ENCODE measurements around the gene APBB2.

APBB2 gene

GRCh38 chr4:41202820-41203568, 11.3 kb downstream of the APBB2 start:
- Histone ChIP-seq H3K4me1 (ENCODE audit: control insufficient read depth, low read depth, low read length) (peaks cover 6% of the 10 kb centered on the region), H3K36me3 (ENCODE audit: control insufficient read depth, low read depth, low read length) (no peaks in the 10 kb centered on the region), H3K27ac (ENCODE audit: low read length) (no peak overlapping the region), H3K9ac (ENCODE audit: low read length) (no peak overlapping the region), H3K4me3 (ENCODE audit: low read length) (no peak overlapping the region), H3K27me3 (ENCODE audit: control insufficient read depth, insufficient read depth, low read length) (no peaks in the 10 kb centered on the region), H3K9me3 (ENCODE audit: control insufficient read depth, low read depth, low read length) (no peaks in the 10 kb centered on the region)

- no peak overlapping the region for H3K9ac ChIP-seq (ENCODE audit: low read length)
- no peaks in the 10 kb centered on the region for H3K9me3 ChIP-seq (ENCODE audit: control insufficient read depth, low read depth, low read length)
- no peaks in the 10 kb centered on the region for H3K36me3 ChIP-seq (ENCODE audit: control insufficient read depth, low read depth, low read length)
- H3K27ac ChIP-seq (ENCODE audit: low read length): no peak overlapping the region
- H3K4me1 ChIP-seq (ENCODE audit: control insufficient read depth, low read depth, low read length): peaks cover 6% of the 10 kb centered on the region
- H3K4me3 ChIP-seq (ENCODE audit: low read length): no peak overlapping the region
- no peaks in the 10 kb centered on the region for H3K27me3 ChIP-seq (ENCODE audit: control insufficient read depth, insufficient read depth, low read length)
These were observed 12.0 kb downstream of the APBB2 start for GRCh38 chr4:41202356-41202755.

- Histone ChIP-seq H3K4me3 (ENCODE audit: low read length) (no peak overlapping the region), H3K36me3 (ENCODE audit: control insufficient read depth, low read depth, low read length) (no peaks in the 10 kb centered on the region), H3K27ac (ENCODE audit: low read length) (no peak overlapping the region), H3K27me3 (ENCODE audit: control insufficient read depth, insufficient read depth, low read length) (no peaks in the 10 kb centered on the region), H3K9ac (ENCODE audit: low read length) (no peak overlapping the region), H3K9me3 (ENCODE audit: control insufficient read depth, low read depth, low read length) (no peaks in the 10 kb centered on the region), H3K4me1 (ENCODE audit: control insufficient read depth, low read depth, low read length) (peaks cover 6% of the 10 kb centered on the region)
These were observed 13.8 kb downstream of the APBB2 start for GRCh38 chr4:41200486-41201017.

DNA sequence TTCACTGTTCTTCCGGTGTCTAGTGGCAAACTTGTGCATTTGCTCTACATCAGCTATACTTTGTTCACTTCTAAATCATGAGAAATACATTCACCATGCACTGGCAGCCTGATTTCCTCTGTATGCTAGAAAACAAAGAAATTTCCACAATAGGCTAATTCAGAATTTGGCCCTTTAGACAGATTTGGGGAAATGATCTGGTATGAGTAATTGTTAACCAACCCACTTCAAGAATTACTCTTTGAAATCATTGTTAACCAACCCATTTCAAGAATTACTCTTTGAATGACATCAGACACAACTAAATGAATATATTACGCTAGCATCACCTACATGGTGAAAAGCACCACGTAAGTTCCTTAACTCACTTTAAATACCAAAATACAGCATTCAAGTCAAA, 14.6 kb downstream of the APBB2 start:
- Histone ChIP-seq H3K4me1 (ENCODE audit: control insufficient read depth, low read depth, low read length) (peaks cover 6% of the 10 kb centered on the region), H3K4me3 (ENCODE audit: low read length) (no peak overlapping the region), H3K27me3 (ENCODE audit: control insufficient read depth, insufficient read depth, low read length) (no peaks in the 10 kb centered on the region), H3K36me3 (ENCODE audit: control insufficient read depth, low read depth, low read length) (no peaks in the 10 kb centered on the region), H3K9me3 (ENCODE audit: control insufficient read depth, low read depth, low read length) (no peaks in the 10 kb centered on the region), H3K9ac (ENCODE audit: low read length) (no peak overlapping the region), H3K27ac (ENCODE audit: low read length) (no peak overlapping the region)

- Histone ChIP-seq H3K9me3 (ENCODE audit: control insufficient read depth, low read depth, low read length) (no peaks in the 10 kb centered on the region), H3K27ac (ENCODE audit: low read length) (no peak overlapping the region), H3K4me3 (ENCODE audit: low read length) (no peak overlapping the region), H3K9ac (ENCODE audit: low read length) (no peak overlapping the region), H3K4me1 (ENCODE audit: control insufficient read depth, low read depth, low read length) (no peaks in the 10 kb centered on the region), H3K36me3 (ENCODE audit: control insufficient read depth, low read depth, low read length) (no peaks in the 10 kb centered on the region), H3K27me3 (ENCODE audit: control insufficient read depth, insufficient read depth, low read length) (no peaks in the 10 kb centered on the region)
These were observed 16.3 kb downstream of the APBB2 start for GRCh38 chr4:41197996-41198395.

- no peaks in the 10 kb centered on the region for H3K9me3 ChIP-seq (ENCODE audit: control insufficient read depth, low read depth, low read length)
- no peaks in the 10 kb centered on the region for H3K36me3 ChIP-seq (ENCODE audit: control insufficient read depth, low read depth, low read length)
- no peak overlapping the region for H3K4me3 ChIP-seq (ENCODE audit: low read length)
- H3K4me1 ChIP-seq (ENCODE audit: control insufficient read depth, low read depth, low read length): no peaks in the 10 kb centered on the region
- H3K27ac ChIP-seq (ENCODE audit: low read length): no peak overlapping the region
- no peaks in the 10 kb centered on the region for H3K27me3 ChIP-seq (ENCODE audit: control insufficient read depth, insufficient read depth, low read length)
- no peak overlapping the region for H3K9ac ChIP-seq (ENCODE audit: low read length)
These were observed 16.8 kb downstream of the APBB2 start for GRCh38 chr4:41197495-41197894.

DNA sequence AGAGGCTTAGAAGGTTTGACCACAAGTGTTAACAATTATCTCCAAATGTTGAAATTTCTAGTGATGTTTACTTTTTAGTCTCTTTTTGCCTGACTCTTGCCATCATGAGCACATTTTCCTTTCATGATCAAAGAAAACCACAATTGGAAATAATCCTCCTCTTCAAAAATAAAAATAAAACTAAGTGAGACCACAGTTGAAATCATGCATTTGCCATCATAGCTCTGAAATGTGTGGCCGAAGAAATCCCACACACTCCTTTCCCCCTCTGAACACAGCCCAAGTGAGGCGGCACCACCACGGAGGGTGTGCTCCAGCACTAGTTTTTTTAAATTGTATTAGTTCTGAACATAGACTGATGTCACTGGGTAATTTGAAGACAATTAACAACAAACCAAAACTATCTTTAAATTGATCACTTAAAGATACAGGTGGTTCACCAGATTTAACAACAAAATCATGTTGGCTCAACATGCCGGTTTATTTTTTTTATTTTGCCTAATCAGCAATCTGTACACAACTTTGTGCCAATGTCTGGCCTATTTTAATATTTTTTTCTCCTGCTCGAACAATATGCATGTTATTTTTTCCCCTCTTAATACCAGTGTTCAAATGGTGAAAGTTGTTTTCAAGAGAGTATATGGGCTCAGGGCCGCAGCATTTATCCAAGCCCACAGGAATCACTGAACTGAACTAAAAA, 17.6 kb downstream of the APBB2 start:
- Histone ChIP-seq H3K4me3 (ENCODE audit: low read length) (no peak overlapping the region), H3K4me1 (ENCODE audit: control insufficient read depth, low read depth, low read length) (no peaks in the 10 kb centered on the region), H3K9ac (ENCODE audit: low read length) (no peak overlapping the region), H3K9me3 (ENCODE audit: control insufficient read depth, low read depth, low read length) (no peaks in the 10 kb centered on the region), H3K27me3 (ENCODE audit: control insufficient read depth, insufficient read depth, low read length) (no peaks in the 10 kb centered on the region), H3K36me3 (ENCODE audit: control insufficient read depth, low read depth, low read length) (no peaks in the 10 kb centered on the region), H3K27ac (ENCODE audit: low read length) (no peak overlapping the region)

GRCh38 chr4:41192136-41192535, 22.2 kb downstream of the APBB2 start:
- no peaks in the 10 kb centered on the region for H3K27me3 ChIP-seq (ENCODE audit: control insufficient read depth, insufficient read depth, low read length)
- no peaks in the 10 kb centered on the region for H3K9me3 ChIP-seq (ENCODE audit: control insufficient read depth, low read depth, low read length)
- no peak overlapping the region for H3K27ac ChIP-seq (ENCODE audit: low read length)
- no peak overlapping the region for H3K4me3 ChIP-seq (ENCODE audit: low read length)
- H3K4me1 ChIP-seq (ENCODE audit: control insufficient read depth, low read depth, low read length): peaks cover 11% of the 10 kb centered on the region
- H3K36me3 ChIP-seq (ENCODE audit: control insufficient read depth, low read depth, low read length): no peaks in the 10 kb centered on the region
- H3K9ac ChIP-seq (ENCODE audit: low read length): no peak overlapping the region

DNA sequence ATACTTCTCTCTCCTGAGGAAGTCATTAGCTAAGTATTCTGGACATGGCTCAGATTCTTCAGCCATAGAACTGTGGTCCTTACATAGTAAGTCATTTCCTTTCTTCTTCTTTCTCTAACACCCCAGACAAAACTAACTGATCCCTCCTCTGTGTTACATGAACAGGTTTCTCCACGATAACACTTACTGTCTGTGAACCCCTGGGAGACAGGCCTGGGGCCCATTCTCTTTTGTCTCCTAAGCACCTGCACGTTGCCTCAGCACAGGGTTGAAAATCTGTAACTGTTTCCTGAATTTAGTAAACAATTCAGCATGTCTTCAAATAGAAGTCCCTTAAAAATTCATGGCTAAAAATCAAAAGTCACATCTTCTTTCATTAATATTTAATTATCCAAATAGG, 24.7 kb downstream of the APBB2 start:
- no peak overlapping the region for H3K9ac ChIP-seq (ENCODE audit: low read length)
- no peaks in the 10 kb centered on the region for H3K27me3 ChIP-seq (ENCODE audit: control insufficient read depth, insufficient read depth, low read length)
- H3K4me1 ChIP-seq (ENCODE audit: control insufficient read depth, low read depth, low read length): peaks cover 11% of the 10 kb centered on the region
- H3K27ac ChIP-seq (ENCODE audit: low read length): no peak overlapping the region
- no peaks in the 10 kb centered on the region for H3K9me3 ChIP-seq (ENCODE audit: control insufficient read depth, low read depth, low read length)
- H3K36me3 ChIP-seq (ENCODE audit: control insufficient read depth, low read depth, low read length): no peaks in the 10 kb centered on the region
- no peak overlapping the region for H3K4me3 ChIP-seq (ENCODE audit: low read length)

DNA sequence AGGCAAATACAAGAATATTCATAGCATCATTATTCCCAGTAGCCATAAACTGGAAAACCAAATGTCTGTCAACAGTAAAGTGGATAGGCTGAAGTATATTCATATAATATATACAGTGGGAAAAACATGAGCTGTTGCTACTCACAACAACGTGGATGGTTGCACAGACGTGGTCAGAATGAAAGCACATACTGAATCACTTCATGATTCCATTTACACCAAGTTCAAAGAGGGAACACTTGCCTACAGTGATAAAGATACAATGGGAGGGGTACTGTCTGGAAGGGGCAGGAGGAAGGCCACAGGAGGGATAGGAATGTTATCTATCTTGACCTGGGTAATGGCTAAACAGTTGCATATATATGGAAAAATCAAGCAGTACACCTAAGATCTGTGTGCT, 25.3 kb downstream of the APBB2 start:
- H3K4me1 ChIP-seq (ENCODE audit: control insufficient read depth, low read depth, low read length): peaks cover 11% of the 10 kb centered on the region
- H3K36me3 ChIP-seq (ENCODE audit: control insufficient read depth, low read depth, low read length): no peaks in the 10 kb centered on the region
- no peak overlapping the region for H3K27ac ChIP-seq (ENCODE audit: low read length)

DNA sequence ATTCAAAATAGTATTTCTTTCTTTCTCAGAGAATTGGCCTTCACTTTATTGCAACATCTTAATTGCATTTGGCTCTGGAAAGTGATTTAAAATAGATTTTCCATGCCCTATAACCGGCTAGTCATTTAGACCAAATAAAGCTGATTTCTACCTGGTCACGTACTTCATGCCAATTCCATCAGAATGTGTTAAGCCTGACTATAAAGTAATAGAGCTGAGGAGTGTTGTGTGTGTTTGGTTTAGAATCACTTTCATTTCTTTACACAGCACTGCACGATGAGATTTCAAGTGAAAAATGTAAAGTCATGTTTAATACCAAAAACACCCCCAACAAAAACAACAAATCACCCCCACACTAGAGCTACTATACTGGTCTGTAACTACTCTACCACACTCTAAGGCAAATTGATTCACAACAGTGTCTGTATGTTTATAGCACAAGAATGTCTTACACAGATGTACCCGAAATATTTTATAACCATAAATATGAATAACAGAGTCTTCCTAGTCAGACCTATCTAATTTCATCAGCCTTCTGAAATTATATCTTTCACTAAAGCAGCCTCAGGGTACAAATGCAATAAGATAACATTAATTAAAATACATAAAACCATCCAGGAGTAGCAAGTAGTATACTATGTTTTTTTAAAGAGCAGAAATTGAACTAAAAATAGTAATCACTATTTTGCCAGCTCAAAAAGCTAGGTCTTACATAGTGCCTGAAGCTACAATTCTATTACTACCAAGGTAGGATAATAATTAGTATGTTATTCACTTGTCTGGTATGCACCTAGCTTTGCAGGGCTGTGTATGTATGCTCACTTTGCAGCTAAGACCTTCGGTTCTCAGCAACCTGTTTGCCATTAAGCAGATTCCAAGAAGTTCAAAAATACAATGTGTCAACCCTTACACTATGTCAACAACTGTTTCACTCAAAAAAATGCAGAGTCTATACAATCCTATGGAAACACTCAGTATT, 28.4 kb downstream of the APBB2 start:
- Histone ChIP-seq H3K4me1 (ENCODE audit: control insufficient read depth, low read depth, low read length) (peaks cover 11% of the 10 kb centered on the region), H3K9ac (ENCODE audit: low read length) (no peak overlapping the region), H3K36me3 (ENCODE audit: control insufficient read depth, low read depth, low read length) (no peaks in the 10 kb centered on the region), H3K9me3 (ENCODE audit: control insufficient read depth, low read depth, low read length) (no peaks in the 10 kb centered on the region), H3K27me3 (ENCODE audit: control insufficient read depth, insufficient read depth, low read length) (no peaks in the 10 kb centered on the region), H3K4me3 (ENCODE audit: low read length) (no peak overlapping the region), H3K27ac (ENCODE audit: low read length) (no peak overlapping the region)

More for the DNA sequence above, 25.3 kb downstream of the APBB2 start:
- Histone ChIP-seq H3K27me3 (ENCODE audit: control insufficient read depth, insufficient read depth, low read length) (no peaks in the 10 kb centered on the region), H3K9me3 (ENCODE audit: control insufficient read depth, low read depth, low read length) (no peaks in the 10 kb centered on the region), H3K9ac (ENCODE audit: low read length) (no peak overlapping the region), H3K4me3 (ENCODE audit: low read length) (no peak overlapping the region)

All from iPS-18a (cell line).